ENCODE measurements around the gene PSMD1.

DNA sequence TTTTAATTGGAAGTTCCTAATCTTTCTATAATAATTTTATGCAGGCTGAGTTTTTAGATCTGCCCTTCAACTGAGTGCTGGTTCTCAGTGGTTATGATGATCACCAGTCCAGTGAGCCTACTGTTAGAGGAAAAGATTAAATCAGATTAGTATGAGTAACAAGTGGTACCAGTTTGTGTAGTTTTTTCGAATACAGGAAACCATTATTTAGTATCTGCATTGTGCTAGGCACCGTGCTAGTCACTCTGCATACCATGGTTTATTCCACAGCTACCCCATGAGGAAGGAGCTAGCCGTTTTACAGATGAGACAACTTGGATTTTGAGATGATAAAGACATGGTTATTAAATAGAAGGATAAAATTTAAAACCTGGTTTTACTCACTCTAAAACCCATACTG is 6.1 kb downstream of the PSMD1 start:
- no peak for TF ChIP-seq RAD21 (IDR thresholded peaks at IDR 0.05; ENCODE audit: low read depth)
- TF ChIP-seq, protein P1, sequence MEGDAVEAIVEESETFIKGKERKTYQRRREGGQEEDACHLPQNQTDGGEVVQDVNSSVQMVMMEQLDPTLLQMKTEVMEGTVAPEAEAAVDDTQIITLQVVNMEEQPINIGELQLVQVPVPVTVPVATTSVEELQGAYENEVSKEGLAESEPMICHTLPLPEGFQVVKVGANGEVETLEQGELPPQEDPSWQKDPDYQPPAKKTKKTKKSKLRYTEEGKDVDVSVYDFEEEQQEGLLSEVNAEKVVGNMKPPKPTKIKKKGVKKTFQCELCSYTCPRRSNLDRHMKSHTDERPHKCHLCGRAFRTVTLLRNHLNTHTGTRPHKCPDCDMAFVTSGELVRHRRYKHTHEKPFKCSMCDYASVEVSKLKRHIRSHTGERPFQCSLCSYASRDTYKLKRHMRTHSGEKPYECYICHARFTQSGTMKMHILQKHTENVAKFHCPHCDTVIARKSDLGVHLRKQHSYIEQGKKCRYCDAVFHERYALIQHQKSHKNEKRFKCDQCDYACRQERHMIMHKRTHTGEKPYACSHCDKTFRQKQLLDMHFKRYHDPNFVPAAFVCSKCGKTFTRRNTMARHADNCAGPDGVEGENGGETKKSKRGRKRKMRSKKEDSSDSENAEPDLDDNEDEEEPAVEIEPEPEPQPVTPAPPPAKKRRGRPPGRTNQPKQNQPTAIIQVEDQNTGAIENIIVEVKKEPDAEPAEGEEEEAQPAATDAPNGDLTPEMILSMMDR (IDR thresholded peaks at IDR 0.05 in 2 of 3, conservative IDR thresholded peaks at IDR 0.05 in 1 of 3; ENCODE audit: borderline replicate concordance in 1 of 3, insufficient read depth in 1 of 3, low read depth in 2 of 3, low read length in 2 of 3), result no peak
- TF ChIP-seq, protein P2, sequence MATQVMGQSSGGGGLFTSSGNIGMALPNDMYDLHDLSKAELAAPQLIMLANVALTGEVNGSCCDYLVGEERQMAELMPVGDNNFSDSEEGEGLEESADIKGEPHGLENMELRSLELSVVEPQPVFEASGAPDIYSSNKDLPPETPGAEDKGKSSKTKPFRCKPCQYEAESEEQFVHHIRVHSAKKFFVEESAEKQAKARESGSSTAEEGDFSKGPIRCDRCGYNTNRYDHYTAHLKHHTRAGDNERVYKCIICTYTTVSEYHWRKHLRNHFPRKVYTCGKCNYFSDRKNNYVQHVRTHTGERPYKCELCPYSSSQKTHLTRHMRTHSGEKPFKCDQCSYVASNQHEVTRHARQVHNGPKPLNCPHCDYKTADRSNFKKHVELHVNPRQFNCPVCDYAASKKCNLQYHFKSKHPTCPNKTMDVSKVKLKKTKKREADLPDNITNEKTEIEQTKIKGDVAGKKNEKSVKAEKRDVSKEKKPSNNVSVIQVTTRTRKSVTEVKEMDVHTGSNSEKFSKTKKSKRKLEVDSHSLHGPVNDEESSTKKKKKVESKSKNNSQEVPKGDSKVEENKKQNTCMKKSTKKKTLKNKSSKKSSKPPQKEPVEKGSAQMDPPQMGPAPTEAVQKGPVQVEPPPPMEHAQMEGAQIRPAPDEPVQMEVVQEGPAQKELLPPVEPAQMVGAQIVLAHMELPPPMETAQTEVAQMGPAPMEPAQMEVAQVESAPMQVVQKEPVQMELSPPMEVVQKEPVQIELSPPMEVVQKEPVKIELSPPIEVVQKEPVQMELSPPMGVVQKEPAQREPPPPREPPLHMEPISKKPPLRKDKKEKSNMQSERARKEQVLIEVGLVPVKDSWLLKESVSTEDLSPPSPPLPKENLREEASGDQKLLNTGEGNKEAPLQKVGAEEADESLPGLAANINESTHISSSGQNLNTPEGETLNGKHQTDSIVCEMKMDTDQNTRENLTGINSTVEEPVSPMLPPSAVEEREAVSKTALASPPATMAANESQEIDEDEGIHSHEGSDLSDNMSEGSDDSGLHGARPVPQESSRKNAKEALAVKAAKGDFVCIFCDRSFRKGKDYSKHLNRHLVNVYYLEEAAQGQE (IDR thresholded peaks at IDR 0.05; ENCODE audit: low read depth), result no peak
- TF ChIP-seq, protein P3, sequence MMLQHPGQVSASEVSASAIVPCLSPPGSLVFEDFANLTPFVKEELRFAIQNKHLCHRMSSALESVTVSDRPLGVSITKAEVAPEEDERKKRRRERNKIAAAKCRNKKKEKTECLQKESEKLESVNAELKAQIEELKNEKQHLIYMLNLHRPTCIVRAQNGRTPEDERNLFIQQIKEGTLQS (IDR thresholded peaks at IDR 0.05), result no peak
